ACC112 (cell line): ENCODE data around the gene NGEF.

Experiments
- H2AFZ ChIP-seq: fragments of 200-600 bp; sonication (generic); one replicate; pipeline ENCODE4 v1.6.0; 2017; ENCODE audit warnings: antibody characterized with exemption, low read length; ENCODE audit not compliant: unreplicated experiment
- H3K27ac ChIP-seq: fragments of 200-600 bp; sonication (generic); 2 replicates; pipeline ENCODE4 v1.5.1; 2014; ENCODE audit warnings: low read depth, mild to moderate bottlenecking, antibody characterized with exemption, low read length, moderate library complexity
- H3K27me3 ChIP-seq: fragments of 200-600 bp; sonication (generic); 2 replicates; pipeline ENCODE4 v1.6.1; 2014; ENCODE audit warnings: mild to moderate bottlenecking, antibody characterized with exemption, low read length, moderate library complexity, mixed read lengths; ENCODE audit not compliant: insufficient read depth
- H3K36me3 ChIP-seq: fragments of 200-600 bp; sonication (generic); 2 replicates; pipeline ENCODE4 v1.6.1; 2016; ENCODE audit warnings: mild to moderate bottlenecking, antibody characterized with exemption, low read length, moderate library complexity, mixed read lengths; ENCODE audit not compliant: insufficient read depth
- H3K4me1 ChIP-seq: fragments of 200-600 bp; sonication (generic); one replicate; pipeline ENCODE4 v1.6.1; 2016; ENCODE audit warnings: low read length, mixed read lengths; ENCODE audit not compliant: insufficient read depth, unreplicated experiment, control insufficient read depth
- H3K4me3 ChIP-seq: fragments of 200-600 bp; sonication (generic); 2 replicates; pipeline ENCODE4 v1.5.1; 2014; ENCODE audit warnings: mild to moderate bottlenecking, low read depth, low read length
- H3K79me2 ChIP-seq: fragments of 200-600 bp; sonication (generic); one replicate; pipeline ENCODE4 v1.6.0; 2016; ENCODE audit warnings: low read length; ENCODE audit not compliant: control insufficient read depth, unreplicated experiment, insufficient read depth

Gene NGEF

DNA sequence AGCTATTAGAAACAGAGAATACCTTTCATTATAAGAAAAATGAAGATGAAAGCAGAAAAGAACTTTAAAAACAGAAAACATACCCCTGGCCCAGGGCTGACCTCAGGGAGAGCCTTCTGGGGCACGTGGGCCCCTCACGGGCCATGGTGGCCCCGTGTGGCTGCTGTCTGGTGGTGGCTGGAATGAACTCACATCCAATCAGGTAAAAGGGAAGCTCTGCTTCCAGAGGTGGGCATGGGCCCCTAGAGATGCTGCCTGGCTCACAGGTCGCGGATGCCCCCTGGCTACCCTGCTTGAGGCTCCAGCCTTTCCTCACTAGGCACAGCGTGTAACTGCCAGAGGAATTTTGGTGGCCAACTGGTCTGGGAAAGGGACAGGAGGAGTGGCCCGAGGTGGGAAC lies 126.4 kb downstream of the NGEF start:
- H3K27me3 ChIP-seq: no peaks in the 10 kb centered on the region

DNA sequence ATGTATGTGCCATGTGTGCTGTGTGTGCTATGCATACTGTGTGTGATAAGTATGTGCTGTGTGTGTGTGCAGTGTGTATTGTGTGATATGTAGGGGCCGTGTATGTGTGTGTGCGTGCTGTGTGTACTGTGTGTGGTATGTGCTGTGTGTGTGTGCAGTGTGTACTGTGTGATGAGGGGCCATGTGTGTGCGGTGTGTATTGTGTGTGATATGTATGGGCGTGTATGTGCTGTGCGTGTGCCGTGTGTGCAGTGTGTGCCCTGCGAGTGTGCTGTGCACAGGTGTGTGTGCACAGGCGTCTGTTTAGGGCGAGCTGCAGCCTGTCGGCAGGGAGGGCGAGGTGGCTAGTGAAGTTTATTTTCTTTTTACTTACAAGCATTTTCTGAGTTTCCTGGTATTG lies 126.9 kb downstream of the NGEF start:
- no peak overlapping the region for H3K27ac ChIP-seq
- no peaks in the 10 kb centered on the region for H3K79me2 ChIP-seq
- no peak overlapping the region for H2AFZ ChIP-seq
- no peak overlapping the region for H3K4me3 ChIP-seq
- H3K4me1 ChIP-seq: peaks cover 8% of the 10 kb centered on the region
- H3K27me3 ChIP-seq: no peaks in the 10 kb centered on the region
- H3K36me3 ChIP-seq: no peaks in the 10 kb centered on the region

More for the DNA sequence above, 126.4 kb downstream of the NGEF start:
- no peak overlapping the region for H3K4me3 ChIP-seq
- H3K79me2 ChIP-seq: no peaks in the 10 kb centered on the region
- no peak overlapping the region for H2AFZ ChIP-seq
- peaks cover 12% of the 10 kb centered on the region for H3K4me1 ChIP-seq
- no peaks in the 10 kb centered on the region for H3K36me3 ChIP-seq
- no peak overlapping the region for H3K27ac ChIP-seq

- Histone ChIP-seq H2AFZ (no peak overlapping the region), H3K4me1 (peaks cover under 1% of the 10 kb centered on the region), H3K27me3 (no peaks in the 10 kb centered on the region), H3K27ac (no peak overlapping the region), H3K4me3 (no peak overlapping the region), H3K79me2 (no peaks in the 10 kb centered on the region), H3K36me3 (no peaks in the 10 kb centered on the region)
These were observed 127.6 kb downstream of the NGEF start for GRCh38 chr2:232885264-232885961.

DNA sequence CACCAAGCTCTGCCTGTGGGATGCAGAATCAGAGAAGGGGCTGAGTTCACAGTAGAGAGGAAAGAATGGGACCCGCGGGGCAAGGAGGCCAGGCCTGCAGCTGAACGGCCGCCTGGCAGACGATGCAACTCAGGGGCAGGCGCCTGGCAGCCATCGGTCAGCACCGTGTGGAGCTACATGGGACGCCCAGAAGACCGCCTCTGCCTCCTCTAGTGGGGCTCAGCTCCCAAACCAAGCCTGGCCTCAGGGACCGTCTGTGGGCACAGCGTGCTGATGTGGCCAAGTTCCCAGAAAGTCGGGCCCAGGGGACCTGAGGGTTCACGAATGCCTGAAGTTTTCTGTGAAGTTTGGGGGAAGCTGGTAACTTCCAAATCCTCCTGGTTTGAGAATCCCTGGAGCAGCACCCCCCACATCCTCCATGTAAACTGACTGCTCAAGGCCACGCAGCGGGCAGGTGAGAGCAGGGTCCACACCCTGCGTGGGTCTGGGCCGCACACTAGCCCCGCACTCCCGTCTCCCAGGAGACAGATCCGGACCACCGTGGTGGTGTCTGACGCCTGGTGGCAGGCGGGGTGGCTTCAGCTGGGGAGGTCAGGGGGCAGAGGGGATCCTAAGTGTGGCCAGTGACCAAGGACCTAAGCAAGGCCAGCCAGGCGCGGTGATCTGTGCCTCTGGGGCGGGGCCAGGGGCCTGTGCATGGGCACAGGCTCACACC lies 128.3 kb downstream of the NGEF start:
- H2AFZ ChIP-seq: no peak overlapping the region
- no peak overlapping the region for H3K27ac ChIP-seq
- H3K36me3 ChIP-seq: no peaks in the 10 kb centered on the region
- no peaks in the 10 kb centered on the region for H3K27me3 ChIP-seq
- no peaks in the 10 kb centered on the region for H3K79me2 ChIP-seq
- H3K4me1 ChIP-seq: no peaks in the 10 kb centered on the region
- H3K4me3 ChIP-seq: no peak overlapping the region

GRCh38 chr2:232884001-232884421 lies 129.0 kb downstream of the NGEF start:
- H3K79me2 ChIP-seq: no peaks in the 10 kb centered on the region
- H3K4me1 ChIP-seq: no peaks in the 10 kb centered on the region
- no peak overlapping the region for H2AFZ ChIP-seq
- H3K27me3 ChIP-seq: no peaks in the 10 kb centered on the region
- H3K36me3 ChIP-seq: no peaks in the 10 kb centered on the region
- H3K27ac ChIP-seq: no peak overlapping the region
- H3K4me3 ChIP-seq: no peak overlapping the region

DNA sequence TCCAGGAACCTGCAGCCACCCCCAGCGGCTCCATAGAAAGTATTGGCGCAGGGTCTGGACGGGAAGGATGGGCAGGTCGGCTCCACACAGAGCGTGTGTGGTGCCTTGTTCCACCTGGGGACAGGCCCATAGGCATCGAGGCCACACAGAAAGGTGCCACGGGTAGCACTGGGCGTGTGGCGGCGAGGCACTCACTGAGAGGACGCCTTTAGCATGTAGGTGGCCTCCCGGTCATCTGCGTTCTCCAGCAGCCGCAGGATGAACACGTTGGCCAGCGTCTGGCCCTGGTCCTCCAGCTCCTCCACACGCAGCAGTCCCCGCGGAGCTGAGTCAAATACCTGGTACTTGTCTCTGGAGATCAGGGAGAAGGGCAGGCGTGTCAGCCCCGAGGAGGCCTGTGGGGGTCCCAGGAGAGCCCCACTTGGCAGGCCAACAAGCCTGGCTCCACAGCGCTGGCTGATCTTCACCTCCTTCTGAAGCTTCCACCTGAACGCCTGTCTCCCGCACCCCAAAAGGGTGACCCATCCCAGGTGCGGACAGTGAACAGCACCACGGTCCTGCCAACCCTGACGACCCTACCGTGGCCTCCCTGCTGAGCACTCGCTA lies 129.8 kb downstream of the NGEF start:
- no peak overlapping the region for H3K27ac ChIP-seq
- no peaks in the 10 kb centered on the region for H3K79me2 ChIP-seq
- H3K27me3 ChIP-seq: no peaks in the 10 kb centered on the region
- no peaks in the 10 kb centered on the region for H3K4me1 ChIP-seq
- H3K4me3 ChIP-seq: no peak overlapping the region
- H3K36me3 ChIP-seq: no peaks in the 10 kb centered on the region
- no peak overlapping the region for H2AFZ ChIP-seq

- Histone ChIP-seq H3K36me3 (no peaks in the 10 kb centered on the region), H3K27me3 (no peaks in the 10 kb centered on the region), H2AFZ (no peak overlapping the region), H3K79me2 (no peaks in the 10 kb centered on the region), H3K4me3 (no peak overlapping the region), H3K27ac (no peak overlapping the region), H3K4me1 (no peaks in the 10 kb centered on the region)
These were observed 130.4 kb downstream of the NGEF start for GRCh38 chr2:232882505-232883115.

DNA sequence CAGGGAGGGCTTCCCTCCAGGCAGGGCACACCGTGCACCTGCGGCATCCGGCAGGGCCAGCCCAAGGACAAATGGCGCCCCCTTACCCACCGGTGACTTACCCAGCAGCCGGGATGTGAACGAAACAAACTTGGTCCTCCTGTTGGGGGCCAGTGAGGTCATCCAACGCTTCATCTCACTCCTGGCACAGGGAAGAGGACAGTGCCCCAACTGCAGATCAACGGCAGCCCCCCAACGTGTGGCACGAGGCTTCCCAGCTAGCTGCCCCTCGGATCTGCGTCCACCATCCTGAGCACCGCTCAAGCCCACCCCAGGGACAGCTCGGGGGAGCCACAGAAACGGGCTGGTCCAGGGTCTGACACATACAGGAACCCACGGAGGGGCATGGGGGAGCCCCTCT lies 131.0 kb downstream of the NGEF start:
- Histone ChIP-seq H2AFZ (no peak overlapping the region), H3K36me3 (no peaks in the 10 kb centered on the region), H3K4me1 (no peaks in the 10 kb centered on the region), H3K27ac (no peak overlapping the region), H3K27me3 (peaks cover 2% of the 10 kb centered on the region; the same call in 1 of the 2 replicates), H3K79me2 (no peaks in the 10 kb centered on the region), H3K4me3 (no peak overlapping the region)

DNA sequence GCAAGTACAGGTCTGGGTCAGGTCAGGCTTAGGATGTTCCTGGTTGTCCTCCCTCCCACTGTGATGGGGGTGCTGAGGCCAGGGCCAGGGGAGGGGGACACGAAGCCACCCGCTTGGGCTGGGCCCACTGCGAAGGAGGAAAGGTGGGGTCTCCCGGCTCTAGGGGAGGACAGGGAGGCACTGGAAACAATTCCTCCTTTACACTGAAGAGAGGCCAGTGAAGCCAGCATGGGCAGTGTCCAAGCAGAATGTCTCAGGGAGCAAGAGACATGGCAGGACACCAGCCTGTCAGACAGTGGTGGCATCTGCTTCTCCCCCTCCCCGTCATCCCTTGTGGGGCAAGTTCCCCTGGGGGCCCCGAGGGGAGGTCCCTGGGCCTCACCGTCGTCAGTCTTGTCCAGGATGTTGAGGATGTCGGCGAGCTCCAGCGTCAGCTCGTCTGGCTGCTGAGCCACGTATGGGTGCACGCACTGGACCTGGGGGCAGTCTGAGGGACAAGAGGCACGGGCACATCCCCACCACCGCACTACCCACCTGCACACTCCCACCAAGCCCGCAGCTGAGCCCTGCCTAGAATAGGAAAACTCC lies 132.2 kb downstream of the NGEF start:
- H2AFZ ChIP-seq: no peak overlapping the region
- H3K4me3 ChIP-seq: no peak overlapping the region
- H3K27me3 ChIP-seq: peaks cover 11% of the 10 kb centered on the region; the same call in 1 of the 2 replicates
- no peaks in the 10 kb centered on the region for H3K36me3 ChIP-seq
- H3K79me2 ChIP-seq: no peaks in the 10 kb centered on the region
- no peak overlapping the region for H3K27ac ChIP-seq
- no peaks in the 10 kb centered on the region for H3K4me1 ChIP-seq

DNA sequence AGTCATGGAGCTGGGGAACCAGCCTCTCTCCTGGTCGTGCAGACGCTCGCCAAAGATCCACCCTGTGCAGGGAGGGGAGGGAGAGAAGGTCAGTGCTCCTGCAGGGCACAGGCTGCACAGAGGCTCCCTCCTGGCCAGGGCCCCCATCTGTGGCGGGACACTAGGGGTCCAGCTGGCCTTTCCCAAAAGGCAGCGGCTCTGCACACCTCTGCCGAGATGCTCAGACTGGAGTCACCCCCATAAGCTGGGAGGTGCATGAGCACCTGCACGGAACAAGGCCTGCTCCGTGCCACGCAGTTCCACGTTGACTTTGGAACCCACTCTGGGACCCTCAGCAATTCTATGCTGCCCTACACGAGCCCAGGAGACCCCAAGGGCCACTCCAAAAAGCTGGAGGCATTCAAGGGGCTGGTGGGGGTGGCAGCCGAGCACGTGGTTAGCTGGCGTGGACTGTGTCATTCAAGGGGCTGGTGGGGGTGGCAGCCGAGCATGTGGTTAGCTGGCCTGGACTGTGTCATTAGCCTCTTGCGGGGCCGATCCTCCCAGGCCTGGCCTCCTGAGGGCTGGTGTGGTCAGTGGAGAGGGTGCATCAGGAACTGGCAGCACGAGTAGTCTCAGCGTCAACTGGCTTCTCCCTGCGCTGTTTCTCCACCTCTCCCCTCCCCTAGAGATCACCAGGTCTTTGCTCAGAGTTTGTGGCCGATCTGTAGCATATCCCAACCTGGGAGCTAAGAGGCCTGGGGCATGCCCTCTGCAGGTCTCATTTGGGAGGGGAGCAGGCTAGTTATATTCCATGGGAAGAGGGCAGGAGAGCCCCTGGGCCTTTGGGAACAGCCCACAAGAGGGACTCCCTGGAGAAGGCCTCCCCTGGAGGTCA lies 133.2 kb downstream of the NGEF start:
- no peaks in the 10 kb centered on the region for H3K36me3 ChIP-seq
- no peaks in the 10 kb centered on the region for H3K4me1 ChIP-seq
- no peaks in the 10 kb centered on the region for H3K79me2 ChIP-seq
- H3K4me3 ChIP-seq: no peak overlapping the region
- H2AFZ ChIP-seq: no peak overlapping the region
- no peak overlapping the region for H3K27ac ChIP-seq
- H3K27me3 ChIP-seq: peaks cover 18% of the 10 kb centered on the region
